ENCODE results near the gene SERINC5.

- TF ChIP-seq CTCF (conservative IDR thresholded peaks at IDR 0.05; ENCODE audit: low read depth, low read length) (no peak), EZH2 (IDR thresholded peaks at IDR 0.05; ENCODE audit: low read length, unreplicated experiment) (no peak)
Measured at GRCh38 chr5:80283360-80283759, 27.5 kb upstream of the SERINC5 start.
